ENCODE data around the gene TAF4B.
"Not testable (repeated sequence)": the region's sequence is repeated elsewhere in the genome, so short reads cannot be mapped to it uniquely, and the experiment has no call there.

Gene TAF4B

DNA sequence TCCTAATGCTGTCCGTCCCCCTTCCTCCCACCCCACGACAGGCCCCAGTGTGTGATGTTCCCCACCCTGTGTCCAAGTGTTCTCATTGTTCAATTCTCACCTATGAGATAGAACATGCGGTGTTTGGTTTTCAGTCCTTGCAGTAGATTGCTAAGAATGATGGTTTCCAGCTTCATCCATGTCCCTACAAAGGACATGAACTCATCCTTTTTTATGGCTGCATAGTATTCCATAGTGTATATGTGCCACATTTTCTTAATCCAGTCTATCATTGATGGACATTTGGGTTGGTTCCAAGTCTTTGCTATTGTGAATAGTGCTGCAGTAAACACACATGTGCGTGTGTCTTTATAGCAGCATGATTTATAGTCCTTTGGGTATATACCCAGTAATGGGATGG lies 12.5 kb downstream of the TAF4B start:
- DNase-seq = not testable (repeated sequence)

GRCh38 chr18:26242392-26242791 lies 16.1 kb downstream of the TAF4B start:
- not testable (repeated sequence) for DNase-seq

DNA sequence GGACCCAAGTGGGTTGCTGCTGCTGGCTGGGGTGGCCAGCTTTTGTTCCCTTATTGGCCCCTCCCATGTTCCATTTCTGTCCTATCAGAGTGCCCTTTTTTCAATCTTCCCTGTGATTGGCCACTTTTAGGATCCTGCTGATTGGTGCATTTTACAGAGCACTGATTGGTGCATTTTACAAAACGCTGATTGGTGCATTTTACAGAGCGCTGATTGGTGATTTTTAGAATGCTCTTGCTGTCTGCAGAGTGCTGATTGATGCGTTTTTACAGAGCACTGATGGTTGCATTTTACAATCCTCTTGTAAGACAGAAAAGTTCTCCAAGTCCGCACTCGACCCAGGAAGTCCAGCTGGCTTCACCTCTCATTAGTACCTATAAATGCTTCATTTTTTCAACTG lies 19.2 kb downstream of the TAF4B start:
- DNase-seq = not testable (repeated sequence)

GRCh38 chr18:26252411-26252810 lies 26.2 kb downstream of the TAF4B start:
- no peak for DNase-seq

DNA sequence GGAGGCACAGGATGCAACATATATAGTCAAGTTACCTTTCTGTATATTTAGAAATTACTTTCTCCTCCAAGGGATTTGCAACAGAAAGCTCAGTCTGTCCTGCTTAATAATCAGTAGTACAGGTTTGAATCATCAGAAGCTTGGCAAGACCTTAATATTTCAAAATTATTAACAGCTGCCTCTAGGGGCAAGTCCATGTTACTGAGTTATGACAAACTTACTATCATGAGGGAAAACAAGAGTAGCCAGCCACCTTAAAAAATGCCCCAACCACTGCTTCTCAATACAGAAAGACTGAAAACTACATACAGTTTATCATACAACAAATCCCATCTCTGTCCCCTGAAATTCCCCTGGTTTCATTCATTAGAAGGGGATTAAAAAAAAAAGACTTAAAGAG lies 28.6 kb downstream of the TAF4B start:
- DNase-seq = not testable (repeated sequence)

DNA sequence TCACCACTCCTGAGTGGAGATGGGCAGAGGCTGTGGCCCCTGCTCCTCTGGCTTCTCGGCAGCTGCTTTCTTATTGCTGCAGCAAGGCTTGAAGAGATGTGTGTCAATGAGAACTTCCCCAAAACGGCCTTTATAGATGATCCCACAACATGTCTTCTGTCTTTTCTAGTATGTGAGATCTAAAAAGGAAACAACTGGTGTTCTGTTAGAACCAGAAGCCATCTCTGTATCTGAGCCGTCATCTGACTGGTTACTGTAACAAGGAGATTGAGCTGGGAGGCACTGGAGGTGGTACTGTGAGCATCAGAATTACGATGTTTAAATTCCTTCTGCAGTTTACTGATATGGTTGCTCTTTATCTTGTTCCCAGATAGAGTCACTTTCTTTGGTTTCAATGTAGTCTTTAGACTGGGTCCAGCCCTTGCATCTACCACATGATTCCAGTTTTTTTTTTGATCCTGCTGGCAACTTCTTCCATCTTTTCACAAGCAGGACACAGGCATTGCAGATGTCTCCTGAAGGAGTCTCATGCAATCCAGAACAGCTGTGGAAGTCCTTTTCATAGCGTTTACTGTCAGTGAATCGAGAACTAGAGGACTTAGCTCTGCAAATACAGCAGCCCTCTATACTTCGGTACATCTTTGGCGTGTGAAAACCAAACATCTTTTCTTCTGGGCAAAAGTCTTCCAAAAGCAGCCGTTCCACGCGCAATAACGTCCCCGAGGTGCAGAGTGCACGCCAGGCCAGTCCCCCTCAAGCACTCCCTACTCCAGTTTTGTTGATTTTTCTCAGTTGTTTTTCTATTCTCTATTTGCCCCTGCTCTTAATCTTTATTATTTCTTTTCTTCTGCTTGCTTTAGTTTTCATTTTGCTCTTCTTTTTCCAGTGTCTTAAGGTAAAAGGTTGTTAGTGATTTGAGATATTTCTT lies 29.7 kb downstream of the TAF4B start:
- DNase-seq = no peak

DNA sequence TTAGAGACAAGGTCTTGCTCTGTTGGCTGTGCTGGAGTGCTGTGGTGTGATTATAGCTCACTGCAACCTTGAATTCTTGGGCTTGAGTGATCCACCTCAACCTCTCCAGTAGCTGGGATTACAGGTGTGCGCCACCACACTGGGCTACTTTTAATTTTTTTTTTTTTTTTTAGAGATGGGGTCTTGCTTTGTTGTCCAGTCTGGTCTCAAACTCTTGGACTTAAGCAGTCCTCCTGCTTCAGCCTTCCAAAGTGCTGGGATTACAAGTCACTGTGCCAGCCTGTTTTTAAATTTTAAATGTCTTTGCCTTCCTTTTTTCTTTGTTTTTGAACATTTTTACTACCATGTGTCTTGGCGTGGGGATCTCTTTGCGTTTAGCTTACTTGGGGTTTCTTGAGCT lies 32.5 kb downstream of the TAF4B start:
- no peak for DNase-seq

DNA sequence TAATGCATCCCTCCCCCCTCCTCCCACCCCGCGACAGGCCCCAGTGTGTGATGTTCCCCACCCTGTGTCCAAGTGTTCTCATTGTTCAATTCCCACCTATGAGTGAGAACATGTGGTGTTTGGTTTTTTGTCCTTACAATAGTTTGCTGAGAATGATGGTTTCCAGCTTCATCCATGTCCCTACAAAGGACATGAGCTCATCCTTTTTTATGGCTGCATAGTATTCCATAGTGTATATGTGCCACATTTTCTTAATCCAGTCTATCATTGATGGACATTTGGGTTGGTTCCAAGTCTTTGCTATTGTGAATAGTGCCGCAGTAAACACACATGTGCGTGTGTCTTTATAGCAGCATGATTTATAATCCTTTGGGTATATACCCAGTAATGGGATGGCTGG lies 33.2 kb downstream of the TAF4B start:
- DNase-seq = not testable (repeated sequence)

DNA sequence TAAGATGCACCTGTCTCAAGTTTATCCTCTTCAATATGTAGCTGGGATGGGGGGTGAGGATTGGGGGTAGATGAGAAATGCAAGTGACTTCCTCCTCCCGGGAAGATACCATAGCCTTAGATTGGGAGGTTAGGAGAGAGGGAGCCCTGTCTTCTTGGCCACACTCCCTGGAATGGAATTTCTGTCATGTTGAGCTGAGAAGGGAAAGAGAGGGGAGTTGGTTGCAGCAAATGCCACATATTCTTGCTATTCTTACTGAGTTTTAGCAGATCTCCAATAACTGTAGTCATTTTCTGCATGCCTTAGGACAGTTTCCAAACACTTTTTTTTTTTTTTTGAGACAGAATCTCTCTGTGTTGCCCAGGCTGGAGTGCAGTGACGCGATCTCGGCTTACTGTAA lies 35.9 kb downstream of the TAF4B start:
- DNase-seq = no peak

GRCh38 chr18:26267357-26267930 lies 41.2 kb downstream of the TAF4B start:
- DNase-seq = no peak

DNA sequence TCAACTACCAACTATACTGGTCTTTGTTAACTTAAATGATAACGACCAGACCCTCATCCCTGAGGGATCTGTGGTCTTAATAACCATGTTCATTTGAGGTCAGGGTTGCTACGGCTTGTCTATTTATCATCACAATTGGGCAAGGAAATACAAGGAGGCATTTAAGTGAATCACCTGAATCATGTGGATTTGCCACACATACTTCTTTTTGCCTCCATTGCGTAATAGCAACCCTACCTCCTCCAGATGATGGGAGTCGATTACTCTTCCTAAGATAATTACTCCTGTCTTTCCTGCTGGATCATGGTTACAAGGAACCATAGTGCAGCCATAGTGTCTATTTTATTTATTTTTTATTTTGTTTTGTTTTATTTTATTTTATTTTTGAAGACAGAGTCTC lies 42.2 kb downstream of the TAF4B start:
- DNase-seq = no peak

- no peak for DNase-seq
Measured at GRCh38 chr18:26271917-26272549, 45.8 kb downstream of the TAF4B start.

DNA sequence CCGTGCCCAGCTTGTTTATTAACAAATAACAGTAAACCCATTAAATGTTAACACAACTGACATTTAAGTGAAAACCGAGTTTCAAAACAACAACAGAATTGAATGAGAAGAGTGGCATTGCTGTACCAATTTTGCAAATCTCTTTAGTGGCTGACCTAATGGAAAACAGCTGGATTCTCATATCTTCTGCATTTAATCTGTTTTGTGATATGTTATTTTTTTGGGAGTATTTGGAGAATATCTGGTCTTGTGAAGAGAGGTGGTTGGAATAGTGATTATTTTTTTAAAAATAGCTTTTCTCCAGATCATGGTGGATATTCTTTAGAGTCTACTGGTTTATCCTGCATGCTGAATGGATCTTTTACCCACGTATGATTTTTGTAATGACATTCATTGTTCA lies 51.1 kb downstream of the TAF4B start:
- DNase-seq = no peak

DNA sequence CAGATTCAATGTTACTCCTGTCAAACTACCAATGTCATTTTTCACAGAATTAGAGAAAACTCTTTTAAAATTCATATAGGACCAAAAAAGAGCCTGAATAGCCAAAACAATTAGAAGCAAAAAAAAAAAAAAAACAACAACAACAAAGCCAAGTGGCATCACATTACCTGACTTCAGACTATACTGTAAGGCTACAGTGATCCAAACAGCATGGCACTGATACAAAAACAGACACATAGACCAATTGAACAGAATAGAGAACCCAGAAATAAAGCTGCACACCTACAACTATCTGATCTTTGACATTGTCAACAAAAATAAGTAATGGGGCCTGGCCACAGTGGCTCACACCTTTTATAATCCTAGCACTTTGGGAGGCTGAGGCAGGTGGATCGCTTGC lies 53.2 kb downstream of the TAF4B start:
- DNase-seq = no peak

DNA sequence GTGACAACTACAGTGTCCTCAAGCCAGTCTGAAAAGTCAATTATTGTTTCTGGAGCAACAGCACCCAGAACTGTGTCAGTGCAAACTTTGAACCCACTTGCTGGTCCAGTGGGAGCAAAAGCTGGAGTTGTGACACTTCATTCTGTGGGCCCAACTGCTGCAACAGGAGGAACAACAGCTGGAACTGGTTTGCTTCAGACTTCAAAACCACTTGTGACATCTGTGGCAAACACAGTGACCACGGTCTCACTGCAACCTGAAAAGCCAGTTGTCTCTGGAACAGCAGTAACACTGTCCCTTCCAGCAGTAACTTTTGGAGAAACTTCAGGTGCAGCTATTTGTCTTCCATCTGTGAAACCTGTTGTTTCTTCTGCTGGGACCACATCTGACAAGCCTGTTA lies 59.8 kb downstream of the TAF4B start:
- no peak for DNase-seq

DNA sequence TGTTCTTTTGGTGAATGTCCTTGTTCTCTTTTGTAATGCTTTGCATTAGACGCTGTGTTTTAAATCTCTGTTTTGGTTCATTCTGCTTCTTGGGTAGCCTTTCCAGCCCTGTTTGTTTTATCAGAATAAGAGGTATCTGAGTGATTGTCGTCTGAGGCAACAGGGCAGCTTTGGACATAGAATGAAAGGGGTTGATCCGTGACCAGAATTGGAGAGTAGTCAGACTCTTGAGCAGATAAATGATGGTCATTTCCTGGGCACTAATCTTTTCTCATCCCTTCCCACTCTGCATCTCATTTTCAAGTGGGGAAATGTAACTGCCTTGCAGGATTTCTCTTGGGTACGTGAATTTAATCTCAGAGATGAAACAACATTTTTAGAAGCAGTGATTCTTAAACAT lies 61.4 kb downstream of the TAF4B start:
- no peak for DNase-seq

DNA sequence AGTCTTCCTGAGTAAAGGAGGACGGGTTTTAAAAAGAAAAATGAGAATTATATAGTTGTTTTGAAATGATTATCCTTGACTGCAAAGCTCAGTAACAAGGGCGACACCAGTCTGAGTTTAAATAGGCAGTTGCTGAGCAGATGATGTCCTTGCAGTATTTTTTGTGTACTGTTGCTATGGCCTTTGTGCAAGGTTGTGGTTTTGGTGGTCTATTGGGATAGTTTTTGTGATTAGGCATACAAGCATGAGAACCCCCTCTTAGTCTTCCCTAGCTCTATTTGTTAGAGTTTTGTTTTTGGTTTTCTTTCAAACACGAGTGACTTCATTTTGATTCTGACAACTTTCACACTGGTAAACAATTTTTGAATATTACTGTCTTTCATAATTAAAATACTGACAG lies 64.1 kb downstream of the TAF4B start:
- DNase-seq = no peak

GRCh38 chr18:26293982-26294381 lies 67.7 kb downstream of the TAF4B start:
- DNase-seq = no peak

DNA sequence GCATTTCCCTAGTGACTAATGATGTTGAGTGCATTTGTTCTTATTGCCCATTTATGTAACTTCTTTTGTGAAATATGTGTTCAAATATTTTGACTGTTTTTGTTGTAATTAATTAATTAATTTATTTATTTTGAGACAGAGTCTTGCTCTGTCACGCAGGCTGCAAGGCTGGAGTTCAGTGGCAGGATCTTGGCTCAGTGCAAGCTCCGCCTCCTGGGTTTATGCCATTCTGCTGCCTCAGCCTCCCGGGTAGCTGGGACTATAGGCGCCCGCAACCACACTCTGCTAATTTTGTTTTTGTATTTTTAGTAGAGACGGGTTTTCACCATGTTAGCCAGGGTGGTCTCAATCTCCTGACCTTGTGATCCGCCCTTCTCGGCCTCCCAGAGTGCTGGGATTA lies 71.9 kb downstream of the TAF4B start:
- DNase-seq = peak in 4 of 51 donors; percentile 1 to 6 (median 2)

- DNase-seq = peak in 2 of 51 donors; percentile 13
Measured at GRCh38 chr18:26301681-26302080, 75.4 kb downstream of the TAF4B start.

DNA sequence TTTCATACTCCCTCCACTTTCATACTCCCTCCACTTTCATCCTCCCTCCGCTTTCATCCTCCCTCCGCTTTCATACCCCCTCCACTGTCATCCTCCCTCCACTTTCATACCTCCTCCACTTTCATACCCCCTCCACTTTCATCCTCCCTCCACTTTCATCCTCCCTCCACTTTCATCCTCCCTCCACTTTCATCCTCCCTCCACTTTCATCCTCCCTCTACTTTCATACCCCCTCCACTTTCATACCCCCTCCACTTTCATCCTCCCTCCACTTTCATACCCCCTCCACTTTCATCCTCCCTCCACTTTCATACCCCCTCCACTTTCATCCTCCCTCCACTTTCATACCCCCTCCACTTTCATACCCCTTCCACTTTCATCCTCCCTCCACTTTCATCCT lies 77.0 kb downstream of the TAF4B start:
- not testable (repeated sequence) for DNase-seq

DNA sequence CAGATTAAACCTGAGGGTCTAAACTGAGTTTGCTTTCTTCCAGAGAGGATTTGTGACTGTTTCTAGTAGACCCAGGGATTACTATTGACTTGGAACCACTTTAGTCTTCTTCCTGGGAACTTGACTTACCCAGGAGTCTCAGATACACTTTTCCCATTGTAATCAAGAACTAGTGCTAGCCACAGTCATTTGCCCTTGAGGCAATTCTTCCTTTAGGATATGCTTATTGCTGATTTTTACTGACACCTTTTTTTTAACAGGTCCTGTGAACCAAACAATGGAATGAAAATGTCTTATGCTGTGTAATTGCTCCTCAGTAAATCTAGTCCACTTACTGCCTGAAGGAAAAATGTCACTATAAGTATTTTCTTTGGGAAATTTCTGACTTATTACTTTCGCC lies 78.3 kb downstream of the TAF4B start:
- no peak for DNase-seq

Data from hypothalamus (tissue), 51 donors.